Endothelial cell of umbilical vein (primary cell): ENCODE results near the gene TOB1. TPM values are rescaled to one million over a fixed set of nuclear protein-coding genes. Genes with fewer than 3 reads are reported as not detected.

Experiments
- BruUV-seq: library from RNA; stranded (reverse); fragments of 400-500 nt; replicated peaks from 2 replicates; lab custom pipeline; 2021; lab: Mats Ljungman, UMichigan
- CTCF ChIA-PET: fragments of 300-600, 350-600 bp; sonication (Branson Sonifier 250); formaldehyde crosslinking; loops from one replicate; lab custom pipeline; 2021; ENCODE audit warnings: antibody characterized with exemption, inconsistent platforms; lab: Charles Lee
- POLR2A ChIA-PET: fragments of 300-600, 350-600 bp; sonication (Branson Sonifier 250); formaldehyde crosslinking; loops from one replicate; lab custom pipeline; 2021; ENCODE audit warnings: antibody characterized with exemption, inconsistent platforms; lab: Charles Lee
- DNase-seq: peaks from one replicate; pipeline ENCODE4 v3.0.0-alpha.2; 2011; ENCODE audit warnings: low read depth, low spot score
- FAIRE-seq: peaks from 2 replicates; lab custom pipeline; 2011; peaks lifted over from hg19 to GRCh38; lab: Jason Lieb, UNC
- H2AFZ ChIP-seq: 2 replicates; pipeline ENCODE4 v1.6.0; 2012; ENCODE audit warnings: low read depth, low read length, control low read depth, inconsistent platforms
- H3K27ac ChIP-seq: 2 replicates; pipeline ENCODE4 v1.5.1; 2011; ENCODE audit warnings: low read depth, mild to moderate bottlenecking, control low read depth, low read length, moderate library complexity; ENCODE audit not compliant: insufficient read depth
- H3K27me3 ChIP-seq, 2 experiments: 2 replicates each; pipeline versions ENCODE4 v1.6.0 to v1.6.1; 2011; ENCODE audit warnings: low read length in 2 of 2, mixed read lengths in 1 of 2; ENCODE audit not compliant: control insufficient read depth in 2 of 2, insufficient read depth in 2 of 2
- H3K36me3 ChIP-seq, 2 experiments: 2 replicates in 1 of 2; 3 replicates in 1 of 2; pipeline ENCODE4 v1.5.1; 2011; ENCODE audit warnings: low read length in 2 of 2, mild to moderate bottlenecking in 1 of 2, moderate library complexity in 1 of 2; ENCODE audit not compliant: control insufficient read depth in 2 of 2, insufficient read depth in 2 of 2; ENCODE audit errors: extremely low read depth in 1 of 2
- H3K4me1 ChIP-seq: 3 replicates; pipeline ENCODE4 v1.5.1; 2011; ENCODE audit warnings: mild to moderate bottlenecking, low read length; ENCODE audit not compliant: control insufficient read depth, insufficient read depth; ENCODE audit errors: extremely low read depth
- H3K4me2 ChIP-seq: 2 replicates; pipeline ENCODE4 v1.6.1; 2011; ENCODE audit warnings: low read length, control low read depth, mixed read lengths; ENCODE audit not compliant: insufficient read depth
- H3K4me3 ChIP-seq, 3 experiments: fragments of 200-600 bp in 1 of 3; sonication (generic), shearing (Covaris generic) in 1 of 3; replicated peaks in 1 of 3; 2 replicates each; pipeline ENCODE4 v1.5.1; 2011 to 2016; ENCODE audit warnings: control low read depth in 3 of 3, low read length in 3 of 3, mild to moderate bottlenecking in 2 of 3, inconsistent platforms in 1 of 3, low read depth in 1 of 3, moderate library complexity in 1 of 3; ENCODE audit not compliant: insufficient read depth in 1 of 3
- H3K79me2 ChIP-seq: 2 replicates; pipeline ENCODE4 v1.6.0; 2012; ENCODE audit warnings: low read length, inconsistent platforms; ENCODE audit not compliant: control insufficient read depth, insufficient read depth
- H3K9ac ChIP-seq: replicated peaks from 2 replicates; pipeline ENCODE3; 2011; ENCODE audit warnings: low read length, control low read depth; ENCODE audit not compliant: insufficient read depth; ENCODE audit errors: extremely low read depth
- H3K9me1 ChIP-seq: replicated peaks from 3 replicates; pipeline ENCODE4 v1.6.0; 2011; ENCODE audit warnings: mild to moderate bottlenecking, low read length; ENCODE audit not compliant: control insufficient read depth, insufficient read depth; ENCODE audit errors: extremely low read depth
- H3K9me3 ChIP-seq: replicated peaks from 2 replicates; pipeline ENCODE4 v1.5.1; 2012; ENCODE audit warnings: low read length, inconsistent platforms; ENCODE audit not compliant: control insufficient read depth, insufficient read depth
- H4K20me1 ChIP-seq: replicated peaks from 2 replicates; pipeline ENCODE3; 2011; ENCODE audit warnings: mild to moderate bottlenecking, low read length; ENCODE audit not compliant: control insufficient read depth, insufficient read depth; ENCODE audit errors: extremely low read depth
- EZH2 ChIP-seq: IDR thresholded peaks from 2 replicates; pipeline ENCODE4 v1.6.1; 2012; ENCODE audit warnings: borderline replicate concordance, low read depth, mild to moderate bottlenecking, moderate library complexity, low read length, inconsistent platforms; ENCODE audit not compliant: severe bottlenecking
- JUN ChIP-seq: IDR thresholded peaks from 2 replicates; pipeline ENCODE4 v1.6.1; 2011; ENCODE audit warnings: borderline replicate concordance, low read depth; ENCODE audit not compliant: insufficient read length, insufficient read depth
- POLR2AphosphoS5 ChIP-seq: IDR thresholded peaks from 2 replicates; pipeline ENCODE4 v1.6.1; 2012; ENCODE audit warnings: low read depth, mild to moderate bottlenecking, control low read depth, low read length, moderate library complexity; ENCODE audit not compliant: insufficient read depth
- dilution Hi-C: fragments of 300-500 bp; cut with MboI; formaldehyde crosslinking; loops from one replicate; pipeline ENCODE4 v1.15.0; 2019; ENCODE audit warnings: low sequenced_read_pairs; ENCODE audit not compliant: extremely low pct_ligation_motif_present
- intact Hi-C: fragments of 100-400 bp; cut with micrococcal nuclease; formaldehyde crosslinking; loops from one replicate; pipeline ENCODE4 v1.10.0; 2022
- polyA plus RNA-seq, 4 experiments: library from polyadenylated mRNA; depleted of rRNA in 3 of 4; stranded (reverse) in 3 of 4; unstranded in 1 of 4; fragments of >200 nt; gene quantifications; 2 replicates each; pipeline versions ENCODE4 v1.2.1 to v1.2.3, GENCODE V29; 2011 to 2012; ENCODE audit warnings: missing spikeins in 1 of 4
- total RNA-seq: library from RNA; stranded (reverse); gene quantifications from 2 replicates; pipeline ENCODE4 v1.2.3, GENCODE V29; 2021
- TF ChIP-seq, protein P1 (sequence below), 2 donors: IDR thresholded peaks; 1 replicate in 1 of 2; 2 replicates in 1 of 2; pipeline ENCODE4 v1.5.1; 2011; ENCODE audit warnings: low read length in 2 of 2, mild to moderate bottlenecking in 2 of 2, moderate library complexity in 2 of 2, control low read depth in 1 of 2, inconsistent platforms in 1 of 2, low read depth in 1 of 2; ENCODE audit not compliant: insufficient read depth in 1 of 2; ENCODE audit errors: extremely low read depth in 1 of 2

Gene TOB1
- total and polyA plus RNA-seq, 2 donors (not counting 3 experiments of a cell fraction or from before 2014, with no cell fraction given): 3.3 to 12.9 TPM

DNA sequence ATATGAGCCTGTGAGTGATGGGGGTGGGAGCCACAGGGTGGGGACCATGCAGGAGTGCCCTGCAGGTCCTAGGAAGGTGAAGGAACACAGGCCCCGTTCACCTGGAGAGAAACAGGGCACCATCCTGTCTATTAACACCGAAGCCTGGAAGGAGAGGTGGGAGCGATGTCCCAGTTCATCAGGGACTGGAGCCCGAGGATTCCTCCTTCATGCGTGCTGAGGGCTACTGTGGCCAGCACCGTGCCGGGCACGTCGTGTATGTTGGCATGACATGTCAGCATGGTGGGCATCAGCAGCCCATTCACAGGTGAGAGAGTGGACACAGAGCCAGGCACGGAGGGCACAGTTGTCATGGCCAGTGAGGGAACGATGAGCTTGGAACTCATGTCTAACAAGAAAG, 29.3 kb downstream of the TOB1 start:
- no peaks in the 10 kb centered on the region for H3K9me3 ChIP-seq
- TF ChIP-seq POLR2AphosphoS5: no peak
- TF ChIP-seq, protein P1, sequence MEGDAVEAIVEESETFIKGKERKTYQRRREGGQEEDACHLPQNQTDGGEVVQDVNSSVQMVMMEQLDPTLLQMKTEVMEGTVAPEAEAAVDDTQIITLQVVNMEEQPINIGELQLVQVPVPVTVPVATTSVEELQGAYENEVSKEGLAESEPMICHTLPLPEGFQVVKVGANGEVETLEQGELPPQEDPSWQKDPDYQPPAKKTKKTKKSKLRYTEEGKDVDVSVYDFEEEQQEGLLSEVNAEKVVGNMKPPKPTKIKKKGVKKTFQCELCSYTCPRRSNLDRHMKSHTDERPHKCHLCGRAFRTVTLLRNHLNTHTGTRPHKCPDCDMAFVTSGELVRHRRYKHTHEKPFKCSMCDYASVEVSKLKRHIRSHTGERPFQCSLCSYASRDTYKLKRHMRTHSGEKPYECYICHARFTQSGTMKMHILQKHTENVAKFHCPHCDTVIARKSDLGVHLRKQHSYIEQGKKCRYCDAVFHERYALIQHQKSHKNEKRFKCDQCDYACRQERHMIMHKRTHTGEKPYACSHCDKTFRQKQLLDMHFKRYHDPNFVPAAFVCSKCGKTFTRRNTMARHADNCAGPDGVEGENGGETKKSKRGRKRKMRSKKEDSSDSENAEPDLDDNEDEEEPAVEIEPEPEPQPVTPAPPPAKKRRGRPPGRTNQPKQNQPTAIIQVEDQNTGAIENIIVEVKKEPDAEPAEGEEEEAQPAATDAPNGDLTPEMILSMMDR (IDR thresholded peaks at IDR 0.05; ENCODE audit: extremely low read depth in 1 of 2, insufficient read depth in 1 of 2, low read depth in 1 of 2, low read length in 2 of 2): no peak
- H3K4me2 ChIP-seq: no peak overlapping the region
- FAIRE-seq (no peak), DNase-seq (no peak)
- no TSS peak for BruUV-seq
- no peaks in the 10 kb centered on the region for H3K79me2 ChIP-seq
- dilution Hi-C loops (no loop called here), intact Hi-C loops (no loop called here)
- no peak overlapping the region for H3K4me3 ChIP-seq
- H3K9ac ChIP-seq: no peak overlapping the region
- POLR2A ChIA-PET: no interaction called here
- H4K20me1 ChIP-seq: no peaks in the 10 kb centered on the region
- no peak overlapping the region for H2AFZ ChIP-seq
- no peak overlapping the region for H3K27ac ChIP-seq
- CTCF ChIA-PET: interaction anchor here (1.0 to 9.6 kb wide), 4 partner anchors 15 to 120 kb away, joined by 3 to 130 read pairs (median 4); no protein-coding TSS in a partner anchor
- H3K27me3 ChIP-seq: no peaks in the 10 kb centered on the region
- no peaks in the 10 kb centered on the region for H3K36me3 ChIP-seq
- H3K4me1 ChIP-seq: no peaks in the 10 kb centered on the region
- no peaks in the 10 kb centered on the region for H3K9me1 ChIP-seq

DNA sequence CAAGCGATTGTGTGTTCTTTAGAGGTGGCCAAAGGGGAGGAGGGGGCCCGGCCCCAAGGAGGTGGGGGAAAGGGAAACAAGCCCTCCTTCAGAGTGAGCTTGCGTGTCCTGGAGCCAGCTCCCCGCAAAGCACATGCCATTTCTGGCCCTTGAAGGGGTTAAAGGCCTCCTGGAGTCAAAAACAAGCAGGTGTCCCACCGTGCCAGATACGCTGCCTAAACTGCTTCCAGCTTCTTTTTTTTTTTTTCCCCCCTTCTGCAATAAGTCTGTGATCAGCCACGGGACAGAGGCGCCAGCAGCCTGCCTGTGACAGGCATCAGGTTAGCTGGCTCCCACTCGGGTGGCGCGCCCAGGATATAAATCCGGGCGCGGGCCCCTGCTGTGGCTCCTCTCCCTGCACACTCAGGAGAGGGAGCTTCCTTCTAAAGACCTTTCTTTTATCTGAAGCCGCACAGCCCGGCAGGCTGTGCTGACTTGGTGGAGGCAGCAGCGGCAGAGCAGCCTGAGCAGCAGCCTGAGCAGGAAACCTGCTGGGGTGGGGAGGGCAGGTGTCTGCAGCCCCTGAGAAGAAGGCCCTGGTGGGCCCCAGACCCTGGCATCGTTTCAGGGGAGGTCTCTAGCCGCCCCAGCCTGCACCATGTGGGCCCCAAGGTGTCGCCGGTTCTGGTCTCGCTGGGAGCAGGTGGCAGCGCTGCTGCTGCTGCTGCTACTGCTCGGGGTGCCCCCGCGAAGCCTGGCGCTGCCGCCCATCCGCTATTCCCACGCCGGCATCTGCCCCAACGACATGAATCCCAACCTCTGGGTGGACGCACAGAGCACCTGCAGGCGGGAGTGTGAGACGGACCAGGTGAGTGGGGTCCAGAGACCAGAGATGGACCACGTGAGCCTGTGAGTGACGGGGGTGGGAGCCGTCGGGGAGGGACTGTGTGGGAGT, 30.6 kb downstream of the TOB1 start, which contains the start of gene WFIKKN2:
Gene WFIKKN2, plus strand, starts transcription at position 286 of the 934 bp plus-strand sequence. Its CDS starts 352 bp downstream, at position 638.
- Histone ChIP-seq H3K9ac (no peak within 1 kb of the TSS), H3K27ac (no peak within 1 kb of the TSS), H3K9me3 (no peaks in the 10 kb centered on the region), H4K20me1 (no peaks in the 10 kb centered on the region), H2AFZ (no peak within 1 kb of the TSS), H3K4me2 (no peak within 1 kb of the TSS), H3K9me1 (no peaks in the 10 kb centered on the region), H3K27me3 (no peaks in the 10 kb centered on the region), H3K4me3 (no peak within 1 kb of the TSS), H3K36me3 (no peaks in the 10 kb centered on the region), H3K79me2 (no peaks in the 10 kb centered on the region), H3K4me1 (no peaks in the 10 kb centered on the region)
- TF ChIP-seq JUN (no peak), EZH2 (peak; percentile 29)
- ChIA-PET POLR2A (no interaction called here), CTCF (interaction anchor here (1.2 to 3.7 kb wide), 5 partner anchors 9 to 52 kb away, joined by 4 to 16 read pairs (median 5); no protein-coding TSS in a partner anchor)
- FAIRE-seq: no peak
- no TSS peak for BruUV-seq
- intact Hi-C loops (no loop called here), dilution Hi-C loops (no loop called here)
- no peak for DNase-seq
